ENCODE results near the gene ARHGEF2.
A peak's percentile ranks its signal among the peaks of the same experiment; 100 is the strongest.

Gene ARHGEF2

GRCh38 chr1:155968670-155969069 is 9.7 kb downstream of the ARHGEF2 start:
- DNase-seq (ENCODE audit: low read depth): no peak
- H3K4me3 ChIP-seq (ENCODE audit: low read length): no peak overlapping the region

GRCh38 chr1:155968051-155968400 is 10.3 kb downstream of the ARHGEF2 start:
- H3K4me3 ChIP-seq (ENCODE audit: low read length): no peak overlapping the region
- TF ChIP-seq CTCF (conservative IDR thresholded peaks at IDR 0.05; ENCODE audit: low read depth, low read length): no peak
- DNase-seq (ENCODE audit: low read depth): no peak

More at GRCh38 chr1:155968670-155969069, 9.7 kb downstream of the ARHGEF2 start:
- no peak for TF ChIP-seq CTCF (conservative IDR thresholded peaks at IDR 0.05; ENCODE audit: low read depth, low read length)

GRCh38 chr1:155967341-155968050 is 10.9 kb downstream of the ARHGEF2 start:
- H3K4me3 ChIP-seq (ENCODE audit: low read length): no peak overlapping the region
- TF ChIP-seq CTCF (conservative IDR thresholded peaks at IDR 0.05; ENCODE audit: low read depth, low read length): no peak
- no peak for DNase-seq (ENCODE audit: low read depth)

DNA sequence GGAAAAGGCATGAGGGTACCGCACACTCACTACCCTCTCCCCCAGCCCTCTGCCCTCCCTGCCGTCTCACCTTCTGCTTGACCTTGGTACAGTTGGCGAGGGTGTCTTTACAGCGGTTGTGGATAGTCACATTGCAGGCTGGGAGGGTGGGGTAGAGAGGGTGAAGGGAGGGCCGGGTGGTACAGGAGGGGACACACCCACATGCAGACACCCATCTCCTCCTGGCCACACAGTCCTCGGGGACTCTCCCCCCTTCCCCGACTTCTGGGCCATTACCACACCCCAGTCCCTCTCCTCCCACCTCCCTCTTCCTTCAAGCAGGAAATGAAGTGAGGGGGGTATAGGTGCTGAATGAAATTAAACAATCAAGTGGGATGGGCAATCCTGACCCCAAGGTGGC is 11.6 kb downstream of the ARHGEF2 start:
- no peak for TF ChIP-seq CTCF (conservative IDR thresholded peaks at IDR 0.05; ENCODE audit: low read depth, low read length)
- DNase-seq (ENCODE audit: low read depth): no peak
- no peak overlapping the region for H3K4me3 ChIP-seq (ENCODE audit: low read length)

- no peak overlapping the region for H3K4me3 ChIP-seq (ENCODE audit: low read length)
- TF ChIP-seq CTCF (conservative IDR thresholded peaks at IDR 0.05; ENCODE audit: low read depth, low read length): peak; percentile 22
- no peak for DNase-seq (ENCODE audit: low read depth)
These were observed 12.2 kb downstream of the ARHGEF2 start for GRCh38 chr1:155966135-155966534.

- DNase-seq (ENCODE audit: low read depth): no peak
- no peak for TF ChIP-seq CTCF (conservative IDR thresholded peaks at IDR 0.05; ENCODE audit: low read depth, low read length)
- no peak overlapping the region for H3K4me3 ChIP-seq (ENCODE audit: low read length)
These were observed 14.2 kb downstream of the ARHGEF2 start for GRCh38 chr1:155964193-155964592.

- TF ChIP-seq CTCF (conservative IDR thresholded peaks at IDR 0.05; ENCODE audit: low read depth, low read length): no peak
- no peak for DNase-seq (ENCODE audit: low read depth)
- H3K4me3 ChIP-seq (ENCODE audit: low read length): no peak overlapping the region
These were observed 15.6 kb downstream of the ARHGEF2 start for GRCh38 chr1:155962599-155963211.
